SH-SY5Y (cell line): ENCODE measurements around the gene CCL26.

Source experiments
- GATA2 ChIP-seq: IDR thresholded peaks from 2 replicates; pipeline ENCODE4 v1.6.1; 2011; ENCODE audit warnings: mild to moderate bottlenecking, low read depth, low read length
- GATA3 ChIP-seq: IDR thresholded peaks from 2 replicates; pipeline ENCODE4 v1.6.1; 2011; ENCODE audit warnings: low read depth, mild to moderate bottlenecking, low read length, moderate library complexity

DNA sequence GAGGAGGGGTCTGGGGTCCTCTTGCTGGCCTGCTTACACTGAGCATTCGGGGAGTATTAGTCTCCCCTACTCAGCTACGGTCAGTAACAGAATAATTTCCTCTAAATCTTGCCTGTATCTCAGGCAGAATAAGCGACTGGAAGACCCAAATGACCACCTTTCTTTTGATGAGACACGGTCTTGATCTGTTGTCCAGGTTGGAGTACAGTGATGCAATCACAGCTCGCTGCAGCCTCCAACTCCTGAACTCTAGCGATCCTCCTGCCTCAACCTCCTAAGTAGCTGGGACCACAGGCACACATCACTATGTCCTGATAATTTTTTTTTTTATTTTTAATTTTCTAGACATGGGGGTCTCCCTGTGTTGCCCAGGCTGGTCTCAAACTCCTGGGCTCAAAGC lies 24.4 kb upstream of the CCL26 start:
- TF ChIP-seq GATA2: no peak
- TF ChIP-seq GATA3: no peak
